ENCODE results near the gene FXYD2. TPM values are rescaled to one million over a fixed set of nuclear protein-coding genes. Genes with fewer than 3 reads are reported as not detected.

The FXYD2 gene
- total and polyA plus RNA-seq, 9 of the 15 experiments (the other 6 are each of a cell fraction or from before 2014, with no cell fraction given): not detected

- TF ChIP-seq SNIP1 (IDR thresholded peaks at IDR 0.05; ENCODE audit: low read depth): no peak
- TF ChIP-seq KAT7 (CRISPR knock-in tag; IDR thresholded peaks at IDR 0.05; ENCODE audit: borderline replicate concordance): no peak
- no peak for TF ChIP-seq XRCC4 (IDR thresholded peaks at IDR 0.05; ENCODE audit: extremely low read depth, insufficient read depth, insufficient read length)
- no peak for TF ChIP-seq PRDM10 (IDR thresholded peaks at IDR 0.05; ENCODE audit: partially characterized antibody)
Observed at GRCh38 chr11:117774553-117774952, 50.0 kb downstream of the FXYD2 start (continued).

- H3K79me2 ChIP-seq (ENCODE audit: control insufficient read depth, insufficient read depth, low read length): no peaks in the 10 kb centered on the region
- WGBS (ENCODE audit: insufficient coverage, low coverage, missing lambda C conversion rate): 0% methylated on average over 6 of the region's 6 CpGs
- H3K27me3 ChIP-seq (ENCODE audit: control insufficient read depth in 2 of 2, insufficient read depth in 2 of 2, low read length in 2 of 2): peaks cover 17 to 71% of the 10 kb centered on the region in 2 experiments; a peak in 4 of 5 replicates
- no peak for ATAC-seq
- peaks cover 9% of the 10 kb centered on the region for H4K20me1 ChIP-seq (replicated peaks; ENCODE audit: control insufficient read depth, insufficient read depth, low read length)
- POLR2A ChIA-PET: no interaction called here
- FAIRE-seq: no peak
- H3K4me1 ChIP-seq (replicated peaks in 1 of 2; ENCODE audit: control insufficient read depth in 2 of 2, insufficient read depth in 2 of 2, low read length in 2 of 2): no peaks in the 10 kb centered on the region
- no peak overlapping the region for H3K9ac ChIP-seq (ENCODE audit: insufficient read depth in 1 of 2, low read depth in 2 of 2, low read length in 2 of 2)
- no peak overlapping the region for H3K4me3 ChIP-seq
- H3K27ac ChIP-seq (ENCODE audit: extremely low read depth, low read depth, low read length): no peak overlapping the region
- H3K36me3 ChIP-seq (ENCODE audit: control insufficient read depth, insufficient read depth, low read length): no peaks in the 10 kb centered on the region
- intact Hi-C loops (cut with micrococcal nuclease) (no loop called here), in situ Hi-C loops (cut with MboI) (no loop called here)
- H3K4me2 ChIP-seq (ENCODE audit: insufficient read depth, low read length): no peak overlapping the region
- no peaks in the 10 kb centered on the region for H3K9me1 ChIP-seq (ENCODE audit: control insufficient read depth, insufficient read depth, low read length)
- H3K9me3 ChIP-seq (replicated peaks; ENCODE audit: control insufficient read depth, insufficient read depth, low read depth, low read length): no peaks in the 10 kb centered on the region
- no peak overlapping the region for H2AFZ ChIP-seq (ENCODE audit: low read depth, low read length)
- no peak for DNase-seq (ENCODE audit: extremely low read depth in 1 of 4, low spot score in 3 of 4)
- BruUV-seq (replicated peaks): no TSS peak
- CTCF ChIA-PET (ENCODE audit: low intra/inter-chr PET ratio): no interaction called here
- TF ChIP-seq ZKSCAN3 (CRISPR knock-in tag; IDR thresholded peaks at IDR 0.05) (no peak), POLR2G (IDR thresholded peaks at IDR 0.05; ENCODE audit: low read depth, low read length) (no peak), TCF7L2 (IDR thresholded peaks at IDR 0.05; ENCODE audit: low read depth, low read length) (no peak), CEBPB (tag; IDR thresholded peaks at IDR 0.05) (no peak), PREB (CRISPR knock-in tag; IDR thresholded peaks at IDR 0.05) (no peak), ZKSCAN8 (CRISPR knock-in tag; IDR thresholded peaks at IDR 0.05) (no peak), SOX6 (IDR thresholded peaks at IDR 0.05) (no peak), CREBBP (IDR thresholded peaks at IDR 0.05; ENCODE audit: low read depth, low read length) (no peak), DPF2 (IDR thresholded peaks at IDR 0.05) (no peak)
Observed at GRCh38 chr11:117772360-117772759, 52.2 kb downstream of the FXYD2 start.
